Loucy (cell line): ENCODE data around the gene FGF10.

Source experiments
- H2AFZ ChIP-seq: fragments of 200-600 bp; sonication (generic); 2 replicates; pipeline ENCODE4 v1.6.0; 2016; ENCODE audit warnings: antibody characterized with exemption, mild to moderate bottlenecking, low read length, moderate library complexity
- H3F3A ChIP-seq: fragments of 200-600 bp; 2 replicates; pipeline ENCODE4 v1.6.0; 2016; ENCODE audit warnings: antibody characterized with exemption, low read depth, mild to moderate bottlenecking
- H3K27me3 ChIP-seq: fragments of 200-600 bp; sonication (generic); 2 replicates; pipeline ENCODE4 v1.6.1; 2014; ENCODE audit warnings: low read length, mild to moderate bottlenecking; ENCODE audit not compliant: insufficient read depth, poor library complexity, severe bottlenecking
- H3K36me3 ChIP-seq: fragments of 200-600 bp; sonication (generic); 2 replicates; pipeline ENCODE4 v1.6.1; 2016; ENCODE audit warnings: low read length; ENCODE audit not compliant: insufficient read depth
- H3K4me1 ChIP-seq: fragments of 200-600 bp; sonication (generic); 2 replicates; pipeline ENCODE4 v1.5.1; 2014; ENCODE audit warnings: low read length, mild to moderate bottlenecking; ENCODE audit not compliant: insufficient read depth, poor library complexity, severe bottlenecking
- H3K4me2 ChIP-seq: fragments of 200-600 bp; sonication (generic); 2 replicates; pipeline ENCODE4 v1.6.0; 2014; ENCODE audit warnings: antibody characterized with exemption, low read length, low read depth, mild to moderate bottlenecking; ENCODE audit not compliant: poor library complexity, severe bottlenecking
- H3K4me3 ChIP-seq: fragments of 200-600 bp; sonication (generic); 2 replicates; pipeline ENCODE4 v1.5.1; 2014; ENCODE audit warnings: low read length, mild to moderate bottlenecking, mixed read lengths; ENCODE audit not compliant: poor library complexity, severe bottlenecking
- H3K79me2 ChIP-seq: fragments of 200-600 bp; sonication (generic); 2 replicates; pipeline ENCODE4 v1.6.1; 2014; ENCODE audit warnings: low read length; ENCODE audit not compliant: insufficient read depth
- H3K9ac ChIP-seq: fragments of 200-600 bp; sonication (generic); 2 replicates; pipeline ENCODE4 v1.6.0; 2014; ENCODE audit warnings: mild to moderate bottlenecking, low read depth, low read length, moderate library complexity; ENCODE audit not compliant: poor library complexity, severe bottlenecking
- H3K9me2 ChIP-seq: fragments of 200-600 bp; sonication (generic); replicated peaks from 2 replicates; pipeline ENCODE4 v1.6.1; 2016; ENCODE audit warnings: low read depth, low read length, mixed read lengths
- H3K9me3 ChIP-seq: fragments of 200-600 bp; sonication (generic); 2 replicates; pipeline ENCODE4 v1.6.1; 2014; ENCODE audit warnings: mild to moderate bottlenecking, antibody characterized with exemption, low read length, low read depth; ENCODE audit not compliant: insufficient read depth
- H4K20me1 ChIP-seq: fragments of 200-600 bp; sonication (generic); 2 replicates; pipeline ENCODE4 v1.6.0; 2014; ENCODE audit warnings: antibody characterized with exemption, low read length, mild to moderate bottlenecking; ENCODE audit not compliant: insufficient read depth, poor library complexity, severe bottlenecking
- CTCF ChIP-seq: fragments of 200-600 bp; sonication (generic); conservative IDR thresholded peaks from 2 replicates; pipeline ENCODE4 v1.5.1; 2014; ENCODE audit warnings: mild to moderate bottlenecking, antibody characterized with exemption, low read length
- EZH2phosphoT487 ChIP-seq: fragments of 200-600 bp; IDR thresholded peaks from 2 replicates; pipeline ENCODE4 v1.6.1; 2018; ENCODE audit warnings: antibody characterized with exemption, mild to moderate bottlenecking, moderate library complexity, borderline replicate concordance

The FGF10 gene

DNA sequence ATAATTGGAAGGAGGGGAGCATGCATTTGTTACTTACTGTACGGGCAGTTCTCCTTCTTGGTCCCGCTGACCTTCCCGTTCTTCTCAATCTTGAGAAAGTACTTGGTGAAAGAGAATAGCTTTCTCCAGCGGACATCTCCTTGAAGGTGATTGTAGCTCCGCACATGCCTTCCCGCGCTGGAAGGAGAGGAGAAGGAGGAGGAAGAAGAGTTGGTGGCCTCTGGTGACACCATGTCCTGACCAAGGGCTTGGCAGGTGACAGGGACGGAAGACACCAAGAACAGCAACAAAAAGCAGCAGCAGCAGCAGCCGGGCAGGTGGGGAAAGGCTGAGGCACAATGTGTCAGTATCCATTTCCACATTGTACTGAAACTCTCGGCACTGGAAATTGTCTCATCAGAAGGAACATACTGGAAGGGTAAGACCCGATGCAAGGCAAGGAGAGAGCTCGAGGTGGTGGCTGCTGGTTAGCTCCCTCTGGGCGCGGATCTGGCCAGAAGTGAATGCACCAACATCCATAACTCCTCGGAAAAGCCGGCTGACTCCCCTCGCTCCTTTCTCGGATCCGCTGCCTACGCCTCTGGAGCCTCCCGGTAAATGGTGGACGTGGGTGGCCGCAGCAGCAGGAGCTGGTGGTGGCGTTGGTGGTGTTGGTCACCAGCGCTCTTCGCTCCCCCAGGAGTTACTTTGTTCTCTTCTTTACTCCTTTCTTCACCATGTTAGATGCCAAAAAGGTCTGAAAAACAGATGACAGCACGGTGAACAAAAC is 715 bp downstream of the FGF10 start:
- no peaks in the 10 kb centered on the region for H3K4me1 ChIP-seq
- H3K9me3 ChIP-seq = no peaks in the 10 kb centered on the region
- H2AFZ ChIP-seq = no peak overlapping the region
- no peaks in the 10 kb centered on the region for H3K79me2 ChIP-seq
- H3K4me2 ChIP-seq = no peak overlapping the region
- TF ChIP-seq CTCF = no peak
- no peak for TF ChIP-seq EZH2phosphoT487
- H4K20me1 ChIP-seq = no peaks in the 10 kb centered on the region
- H3K36me3 ChIP-seq = no peaks in the 10 kb centered on the region
- H3K9me2 ChIP-seq = no peaks in the 10 kb centered on the region
- H3F3A ChIP-seq = no peaks in the 10 kb centered on the region
- H3K27me3 ChIP-seq = no peaks in the 10 kb centered on the region
- no peak overlapping the region for H3K9ac ChIP-seq
- no peak overlapping the region for H3K4me3 ChIP-seq

DNA sequence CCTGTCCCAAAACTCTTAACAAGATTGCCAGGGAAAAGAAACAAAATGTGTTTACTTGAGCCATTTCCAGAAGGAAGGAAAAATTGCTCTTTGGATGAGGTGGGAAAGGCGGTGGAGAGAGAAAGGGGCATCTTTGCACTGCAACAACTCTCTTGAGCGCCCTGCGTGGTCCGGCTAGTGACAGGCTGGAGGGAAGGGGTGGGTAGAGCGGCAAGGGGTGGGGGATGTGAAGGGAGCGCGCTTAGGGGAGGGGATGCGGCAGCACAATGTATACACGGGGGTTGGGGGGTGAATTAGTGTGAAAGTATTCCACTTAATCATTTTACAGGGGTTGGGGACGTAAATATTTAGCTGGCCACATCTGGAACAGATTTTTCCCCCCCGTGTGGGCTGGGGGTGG is 1.3 kb downstream of the FGF10 start:
- Histone ChIP-seq H3K4me1 (no peaks in the 10 kb centered on the region), H4K20me1 (no peaks in the 10 kb centered on the region), H3K4me2 (no peak overlapping the region), H3K9me3 (no peaks in the 10 kb centered on the region), H3K36me3 (no peaks in the 10 kb centered on the region), H3F3A (no peaks in the 10 kb centered on the region), H3K79me2 (no peaks in the 10 kb centered on the region), H3K9me2 (no peaks in the 10 kb centered on the region), H3K4me3 (no peak overlapping the region), H3K27me3 (no peaks in the 10 kb centered on the region), H2AFZ (no peak overlapping the region), H3K9ac (no peak overlapping the region)
- TF ChIP-seq EZH2phosphoT487 (no peak), CTCF (no peak)

GRCh38 chr5:44387406-44387805 is 1.8 kb downstream of the FGF10 start:
- no peak overlapping the region for H3K9ac ChIP-seq
- no peaks in the 10 kb centered on the region for H4K20me1 ChIP-seq
- H3K9me3 ChIP-seq = no peaks in the 10 kb centered on the region
- no peaks in the 10 kb centered on the region for H3K27me3 ChIP-seq
- H3F3A ChIP-seq = no peaks in the 10 kb centered on the region
- H3K79me2 ChIP-seq = no peaks in the 10 kb centered on the region
- no peak overlapping the region for H2AFZ ChIP-seq
- no peak for TF ChIP-seq EZH2phosphoT487
- TF ChIP-seq CTCF = no peak
- H3K9me2 ChIP-seq = no peaks in the 10 kb centered on the region
- no peak overlapping the region for H3K4me3 ChIP-seq
- no peaks in the 10 kb centered on the region for H3K4me1 ChIP-seq
- no peaks in the 10 kb centered on the region for H3K36me3 ChIP-seq
- no peak overlapping the region for H3K4me2 ChIP-seq
